SJCRH30 (cell line): ENCODE data around the gene IDH2. TPM values are rescaled to one million over a fixed set of nuclear protein-coding genes. Genes with fewer than 3 reads are reported as not detected.
"Not testable (repeated sequence)": the region's sequence is repeated elsewhere in the genome, so short reads cannot be mapped to it uniquely, and the experiment has no call there.

Experiments used
- DNase-seq, 2 experiments: peaks; one replicate each; pipeline ENCODE4 v3.0.0-alpha.2; 2015 to 2020
- H3K27ac ChIP-seq: fragments of 250-450 bp; sonication (Bioruptor Pico); 2 replicates; pipeline ENCODE4 v1.5.1; 2020; ENCODE audit warnings: mild to moderate bottlenecking, moderate library complexity
- H3K27me3 ChIP-seq: fragments of 250-450 bp; sonication (Bioruptor Pico); 2 replicates; pipeline ENCODE4 v1.5.1; 2020; ENCODE audit warnings: mild to moderate bottlenecking, moderate library complexity
- H3K36me3 ChIP-seq: fragments of 250-450 bp; sonication (Bioruptor Pico); 2 replicates; pipeline ENCODE4 v1.5.1; 2020; ENCODE audit warnings: mild to moderate bottlenecking, moderate library complexity
- H3K4me1 ChIP-seq: fragments of 250-450 bp; sonication (Bioruptor Pico); 2 replicates; pipeline ENCODE4 v1.5.1; 2020; ENCODE audit warnings: mild to moderate bottlenecking, moderate library complexity
- H3K4me3 ChIP-seq: fragments of 250-450 bp; sonication (Bioruptor Pico); 2 replicates; pipeline ENCODE4 v1.5.1; 2020; ENCODE audit warnings: mild to moderate bottlenecking, moderate library complexity
- H3K9me3 ChIP-seq: fragments of 250-450 bp; sonication (Bioruptor Pico); replicated peaks from 2 replicates; pipeline ENCODE4 v1.5.1; 2020; ENCODE audit warnings: mild to moderate bottlenecking, moderate library complexity
- total RNA-seq: library from RNA; depleted of rRNA; stranded (reverse); fragments of >200 nt; shearing (Covaris generic); gene quantifications from 2 replicates; pipeline ENCODE4 v1.2.3, GENCODE V29; 2014; rRNA removed

The IDH2 gene
- 96.9 and 102 TPM in 2 replicates for total RNA-seq

- peak; percentile 82 to 89 for DNase-seq
- peak within 1 kb of the TSS; percentile 98 for H3K4me3 ChIP-seq
- H3K36me3 ChIP-seq = no peaks in the 10 kb centered on the region
- no peaks in the 10 kb centered on the region for H3K9me3 ChIP-seq
- no peaks in the 10 kb centered on the region for H3K27me3 ChIP-seq
- H3K27ac ChIP-seq = peak within 1 kb of the TSS; percentile 97
- peaks cover 11% of the 10 kb centered on the region for H3K4me1 ChIP-seq
These were observed at the start of gene IDH2 for GRCh38 chr15:90101969-90102890. Gene IDH2 (minus strand): TSS chr15:90102468. CDS start chr15:90102390, 78 bp downstream.

GRCh38 chr15:90150551-90150950, 48.3 kb upstream of the IDH2 start:
- not testable (repeated sequence) for H3K27ac ChIP-seq, H3K36me3 ChIP-seq, H3K4me1 ChIP-seq

GRCh38 chr15:90149609-90150340, 47.5 kb upstream of the IDH2 start:
- H3K36me3 ChIP-seq = no peaks in the 10 kb centered on the region
- no peak overlapping the region for H3K27ac ChIP-seq
- no peaks in the 10 kb centered on the region; the same call in 1 of the 2 replicates for H3K27me3 ChIP-seq
- DNase-seq = no peak
- peaks cover 8% of the 10 kb centered on the region; the same call in 1 of the 2 replicates for H3K4me1 ChIP-seq
- no peak overlapping the region for H3K4me3 ChIP-seq
- H3K9me3 ChIP-seq = no peaks in the 10 kb centered on the region

More at GRCh38 chr15:90150551-90150950, 48.3 kb upstream of the IDH2 start:
- DNase-seq, H3K27me3 ChIP-seq, H3K4me3 ChIP-seq, H3K9me3 ChIP-seq: not testable (repeated sequence)

- H3K27me3 ChIP-seq, H3K9me3 ChIP-seq, H3K36me3 ChIP-seq, DNase-seq, H3K4me3 ChIP-seq, H3K27ac ChIP-seq: not testable (repeated sequence)
- H3K4me1 ChIP-seq = peaks cover 21% of the 10 kb centered on the region
These were observed 44.0 kb upstream of the IDH2 start for GRCh38 chr15:90146198-90146761.

GRCh38 chr15:90145761-90146160, 43.5 kb upstream of the IDH2 start:
- H3K9me3 ChIP-seq = no peaks in the 10 kb centered on the region
- DNase-seq = no peak
- no peaks in the 10 kb centered on the region for H3K36me3 ChIP-seq
- no peak overlapping the region for H3K4me3 ChIP-seq
- H3K27me3 ChIP-seq = no peaks in the 10 kb centered on the region; the same call in 1 of the 2 replicates
- no peak overlapping the region for H3K27ac ChIP-seq
- H3K4me1 ChIP-seq = peaks cover 22% of the 10 kb centered on the region

- H3K4me3 ChIP-seq = no peak overlapping the region
- H3K36me3 ChIP-seq = no peaks in the 10 kb centered on the region
- DNase-seq = peak; percentile 52 to 58
- H3K4me1 ChIP-seq = peaks cover 22% of the 10 kb centered on the region
- no peak overlapping the region for H3K27ac ChIP-seq
- H3K27me3 ChIP-seq = no peaks in the 10 kb centered on the region
- H3K9me3 ChIP-seq = no peaks in the 10 kb centered on the region
These were observed 43.0 kb upstream of the IDH2 start for GRCh38 chr15:90145259-90145658.

GRCh38 chr15:90143166-90143655, 40.9 kb upstream of the IDH2 start:
- peak; percentile 94 to 96 for DNase-seq
- Histone ChIP-seq H3K36me3 (no peaks in the 10 kb centered on the region), H3K4me1 (peaks cover 22% of the 10 kb centered on the region), H3K4me3 (peak overlapping the region; percentile 11), H3K27ac (no peak overlapping the region; the same call in 1 of the 2 replicates), H3K27me3 (0 out of 2 replicates have a peak, but pooled peaks cover 2% of the 10 kb centered on the region), H3K9me3 (no peaks in the 10 kb centered on the region)

GRCh38 chr15:90142216-90143165, 40.2 kb upstream of the IDH2 start:
- 0 out of 2 replicates have a peak, but pooled peaks cover 2% of the 10 kb centered on the region for H3K27me3 ChIP-seq
- H3K4me1 ChIP-seq = peaks cover 22% of the 10 kb centered on the region
- H3K4me3 ChIP-seq = no peak overlapping the region
- DNase-seq = peak in 1 of 2 experiments; percentile 31
- H3K9me3 ChIP-seq = no peaks in the 10 kb centered on the region
- H3K36me3 ChIP-seq = no peaks in the 10 kb centered on the region
- no peak overlapping the region for H3K27ac ChIP-seq

- Histone ChIP-seq H3K36me3 (no peaks in the 10 kb centered on the region), H3K9me3 (no peaks in the 10 kb centered on the region), H3K27me3 (0 out of 2 replicates have a peak, but pooled peaks cover 2% of the 10 kb centered on the region), H3K4me3 (no peak overlapping the region), H3K27ac (no peak overlapping the region), H3K4me1 (peaks cover 22% of the 10 kb centered on the region)
- peak; percentile 46 to 48 for DNase-seq
These were observed 39.4 kb upstream of the IDH2 start for GRCh38 chr15:90141646-90142045.

- H3K27me3 ChIP-seq, H3K27ac ChIP-seq, DNase-seq, H3K4me3 ChIP-seq, H3K36me3 ChIP-seq, H3K9me3 ChIP-seq: not testable (repeated sequence)
- H3K4me1 ChIP-seq = peaks cover 17% of the 10 kb centered on the region
These were observed 37.3 kb upstream of the IDH2 start for GRCh38 chr15:90139549-90139948.

GRCh38 chr15:90138071-90138833, 36.0 kb upstream of the IDH2 start:
- Histone ChIP-seq H3K36me3 (no peaks in the 10 kb centered on the region), H3K4me1 (peaks cover 14% of the 10 kb centered on the region; the same call in 1 of the 2 replicates), H3K9me3 (no peaks in the 10 kb centered on the region), H3K27me3 (0 out of 2 replicates have a peak, but pooled peaks cover 2% of the 10 kb centered on the region), H3K4me3 (no peak overlapping the region), H3K27ac (no peak overlapping the region)
- DNase-seq = no peak

GRCh38 chr15:90132437-90132836, 30.2 kb upstream of the IDH2 start:
- no peaks in the 10 kb centered on the region for H3K4me1 ChIP-seq
- H3K27ac ChIP-seq = no peak overlapping the region
- no peaks in the 10 kb centered on the region for H3K27me3 ChIP-seq
- H3K36me3 ChIP-seq = no peaks in the 10 kb centered on the region
- no peak overlapping the region for H3K4me3 ChIP-seq
- DNase-seq = no peak
- no peaks in the 10 kb centered on the region for H3K9me3 ChIP-seq

- Histone ChIP-seq H3K27ac (no peak overlapping the region), H3K9me3 (no peaks in the 10 kb centered on the region), H3K4me3 (no peak overlapping the region), H3K27me3 (peaks cover 2% of the 10 kb centered on the region; the same call in 1 of the 2 replicates), H3K4me1 (no peaks in the 10 kb centered on the region), H3K36me3 (no peaks in the 10 kb centered on the region)
- DNase-seq = no peak
These were observed 29.6 kb upstream of the IDH2 start for GRCh38 chr15:90131848-90132247.
